DLD1 (cell line): ENCODE results near the gene CCNY.
"Not testable (repeated sequence)": the region's sequence is repeated elsewhere in the genome, so short reads cannot be mapped to it uniquely, and the experiment has no call there.

Experiments used
- in situ Hi-C: cut with HindIII; loops from 2 replicates; pipeline ENCODE4 v1.10.0; 2017; ENCODE audit warnings: low sequenced_read_pairs

Gene CCNY

GRCh38 chr10:35400595-35401268 is 64.4 kb downstream of the CCNY start:
- in situ Hi-C loops: no loop called here

- in situ Hi-C loops: not testable (repeated sequence)
Observed at GRCh38 chr10:35403491-35403890, 67.2 kb downstream of the CCNY start.

- in situ Hi-C loops: not testable (repeated sequence)
Observed at GRCh38 chr10:35404077-35404476, 67.8 kb downstream of the CCNY start.

GRCh38 chr10:35406003-35406630 is 69.8 kb downstream of the CCNY start:
- in situ Hi-C loops: not testable (repeated sequence)

GRCh38 chr10:35407696-35408095 is 71.4 kb downstream of the CCNY start:
- in situ Hi-C loops: not testable (repeated sequence)

DNA sequence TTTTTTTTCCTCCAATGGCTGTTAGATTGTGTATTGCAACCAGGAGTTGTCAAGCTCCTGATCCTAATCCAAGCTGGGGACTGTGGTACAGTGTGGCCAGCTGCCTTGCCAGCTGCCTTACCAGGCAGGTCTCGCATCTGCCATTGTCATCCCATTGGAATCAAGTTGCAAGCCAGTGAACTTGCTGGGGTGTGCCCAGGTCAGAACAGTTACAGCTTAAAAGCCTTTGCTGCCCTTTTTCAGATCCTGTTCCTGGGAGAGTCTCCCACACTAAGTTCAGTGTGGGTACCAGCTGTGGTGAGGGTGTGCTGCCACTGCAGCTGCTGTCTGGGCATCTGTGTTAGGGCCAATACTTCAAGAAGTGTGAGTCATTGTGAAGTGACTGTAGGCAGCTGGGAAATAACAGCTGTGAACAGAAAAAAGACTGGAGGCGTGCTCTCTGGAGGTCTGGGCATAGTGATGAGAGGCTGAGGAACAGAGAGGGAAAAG is 72.8 kb downstream of the CCNY start:
- in situ Hi-C loops: no loop called here

DNA sequence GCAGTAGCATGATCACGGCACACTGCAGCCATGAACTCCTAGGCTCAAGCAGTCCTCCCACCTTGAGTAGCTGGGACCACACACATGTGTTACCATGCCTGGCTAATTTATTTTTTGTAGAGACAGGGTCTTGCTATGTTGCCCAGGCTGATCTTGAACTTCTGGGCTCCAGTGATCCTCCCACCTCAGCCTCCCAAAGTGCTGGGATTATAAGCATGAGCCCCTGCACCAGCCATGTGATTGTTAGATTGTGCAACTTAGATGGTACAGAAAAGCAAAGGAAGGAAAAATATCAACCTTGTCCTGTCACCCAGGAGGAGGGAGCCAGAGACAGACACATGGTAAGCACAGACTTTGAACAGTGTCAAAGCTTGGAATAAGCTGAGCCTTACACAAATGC is 73.5 kb downstream of the CCNY start:
- in situ Hi-C loops: loop anchor here (10.0 kb wide), 1 partner anchor 75 kb away; no protein-coding TSS in a partner anchor

DNA sequence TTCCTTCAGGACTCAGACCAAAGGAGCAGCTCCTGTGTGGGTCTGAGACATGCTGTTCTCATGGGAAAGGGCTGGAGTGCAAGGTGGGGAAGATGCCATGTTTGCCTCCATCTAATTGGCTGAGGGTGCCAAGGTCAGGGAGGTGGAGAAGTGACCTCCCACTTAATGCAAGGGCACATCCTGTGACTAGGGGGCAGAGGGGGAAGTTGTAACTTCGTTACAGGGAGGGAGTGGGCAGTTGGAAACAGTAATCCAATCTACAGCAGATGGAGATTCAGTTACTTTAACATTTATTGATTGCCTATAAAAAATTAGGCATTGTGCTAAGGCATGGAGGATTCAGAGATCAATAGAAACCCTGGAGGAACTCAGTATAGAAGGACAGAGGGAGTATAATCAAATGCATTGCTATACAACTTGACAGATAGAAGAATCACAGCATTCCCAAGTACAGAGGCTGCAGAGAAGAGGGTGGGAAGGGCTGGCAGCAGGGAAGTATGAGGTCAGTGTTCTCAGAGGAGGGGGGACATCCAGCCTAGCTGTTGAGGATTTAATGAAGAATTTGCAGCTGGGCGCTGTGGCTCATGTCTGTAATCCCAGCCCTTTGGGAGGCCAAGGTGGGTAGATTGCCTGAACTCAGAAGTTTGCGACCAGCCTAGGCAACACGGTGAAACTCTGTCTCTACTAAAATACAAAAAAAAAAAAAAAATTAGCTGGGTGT is 75.9 kb downstream of the CCNY start:
- in situ Hi-C loops: loop anchor here (10.0 kb wide), 1 partner anchor 73 kb away; no protein-coding TSS in a partner anchor

GRCh38 chr10:35412900-35413491 is 76.7 kb downstream of the CCNY start:
- in situ Hi-C loops: loop anchor here (10.0 kb wide), 1 partner anchor 72 kb away; no protein-coding TSS in a partner anchor

- in situ Hi-C loops: loop anchor here (10.0 kb wide), 1 partner anchor 71 kb away; no protein-coding TSS in a partner anchor
Observed at GRCh38 chr10:35413985-35414861, 77.9 kb downstream of the CCNY start.

- in situ Hi-C loops: loop anchor here (10.0 kb wide), 1 partner anchor 69 kb away; no protein-coding TSS in a partner anchor
Observed at GRCh38 chr10:35415505-35415904, 79.2 kb downstream of the CCNY start.

DNA sequence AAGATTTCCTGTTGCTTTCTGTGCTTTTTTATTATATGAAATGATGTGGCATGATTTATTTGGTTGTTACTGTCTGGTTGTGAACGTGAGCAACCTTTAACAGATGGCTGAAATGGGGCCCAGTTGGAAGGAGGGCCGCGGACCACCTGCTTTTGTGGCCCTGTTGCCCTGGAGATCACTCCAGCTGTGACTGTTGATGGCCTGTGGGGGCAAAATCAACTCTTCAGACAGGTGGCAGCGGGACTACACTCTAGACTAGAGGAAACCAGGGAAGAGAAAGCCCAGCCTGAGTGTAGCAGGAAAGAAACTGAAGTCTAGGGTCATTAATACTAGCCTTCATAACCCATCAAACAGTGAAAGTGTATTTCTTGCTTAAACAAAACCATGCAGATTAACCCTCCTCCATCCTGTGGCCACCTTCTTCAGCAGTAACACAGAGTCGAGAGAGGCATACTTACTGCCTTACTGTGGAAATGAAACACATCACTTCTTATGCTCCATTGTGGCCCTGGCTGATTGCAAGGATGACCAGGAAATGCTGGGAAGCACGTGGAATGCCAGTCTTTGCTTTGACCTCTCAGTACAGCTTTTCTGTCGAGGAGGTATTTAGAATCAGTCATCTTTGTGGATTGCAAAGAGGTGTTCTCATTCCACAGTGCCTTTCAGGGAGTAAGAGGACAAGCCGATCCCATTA is 80.5 kb downstream of the CCNY start:
- in situ Hi-C loops: loop anchor here (10.0 kb wide), 1 partner anchor 68 kb away; no protein-coding TSS in a partner anchor

- in situ Hi-C loops: loop anchor here (10.0 kb wide), 1 partner anchor 68 kb away; no protein-coding TSS in a partner anchor
Observed at GRCh38 chr10:35417313-35417625, 81.0 kb downstream of the CCNY start.

- in situ Hi-C loops: loop anchor here (10.0 kb wide), 1 partner anchor 67 kb away; no protein-coding TSS in a partner anchor
Observed at GRCh38 chr10:35417795-35418194, 81.5 kb downstream of the CCNY start.

DNA sequence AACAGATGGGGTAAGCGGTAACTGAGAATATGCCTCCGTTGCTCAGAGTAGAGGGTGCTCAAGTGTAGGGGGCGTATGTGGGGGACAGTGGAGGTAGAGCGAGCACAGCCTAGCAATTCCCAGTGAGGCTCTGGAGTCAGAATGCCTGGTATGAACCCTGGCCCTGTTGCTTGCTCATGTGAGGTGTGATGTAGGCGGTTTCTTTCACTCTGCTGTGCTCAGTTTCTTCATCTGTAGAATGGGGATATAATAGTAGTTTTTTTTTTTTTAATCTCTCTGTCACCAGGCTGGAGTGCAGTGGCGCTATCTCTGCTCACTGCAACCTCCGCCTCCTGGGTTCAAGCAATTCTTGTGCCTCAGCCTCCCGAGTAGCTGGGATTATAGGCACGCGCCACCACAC is 82.3 kb downstream of the CCNY start:
- in situ Hi-C loops: loop anchor here (10.0 kb wide), 1 partner anchor 66 kb away; no protein-coding TSS in a partner anchor

- in situ Hi-C loops: no loop called here
Observed at GRCh38 chr10:35420044-35420443, 83.7 kb downstream of the CCNY start.

DNA sequence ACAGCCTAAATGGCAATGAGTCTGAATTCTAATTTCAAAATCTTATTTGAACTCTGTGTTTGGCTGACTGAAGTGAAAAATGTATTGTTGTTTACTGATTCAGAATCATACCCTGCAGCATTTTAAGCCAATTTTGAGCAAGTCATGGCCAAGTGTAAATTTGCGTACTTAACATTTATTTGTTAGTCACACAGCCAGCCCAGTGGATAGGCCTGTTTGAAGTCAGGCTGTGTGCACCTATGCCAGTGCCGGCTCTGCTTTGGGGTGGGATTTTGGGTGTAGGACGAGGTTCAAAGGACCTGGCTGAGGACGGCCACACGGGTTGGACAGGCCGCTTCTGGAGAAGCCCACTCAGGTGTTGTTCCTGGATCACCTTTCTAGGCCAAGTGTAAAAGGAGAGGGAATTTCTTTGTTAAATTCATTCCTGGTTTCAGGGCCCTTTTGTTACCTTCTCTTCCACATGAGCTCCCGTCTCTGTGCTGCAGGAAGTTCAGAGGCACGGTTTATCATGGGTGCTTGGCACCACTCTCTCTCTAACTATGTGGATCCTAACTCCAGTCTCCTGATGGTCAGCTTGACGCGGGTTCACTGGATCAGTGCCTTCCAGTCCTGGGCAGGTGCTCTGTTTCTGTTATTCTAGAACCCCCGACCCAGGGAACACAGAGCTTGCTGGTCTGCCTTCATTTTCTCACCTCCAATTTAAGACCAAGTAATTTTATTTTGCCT is 84.7 kb downstream of the CCNY start:
- in situ Hi-C loops: no loop called here

DNA sequence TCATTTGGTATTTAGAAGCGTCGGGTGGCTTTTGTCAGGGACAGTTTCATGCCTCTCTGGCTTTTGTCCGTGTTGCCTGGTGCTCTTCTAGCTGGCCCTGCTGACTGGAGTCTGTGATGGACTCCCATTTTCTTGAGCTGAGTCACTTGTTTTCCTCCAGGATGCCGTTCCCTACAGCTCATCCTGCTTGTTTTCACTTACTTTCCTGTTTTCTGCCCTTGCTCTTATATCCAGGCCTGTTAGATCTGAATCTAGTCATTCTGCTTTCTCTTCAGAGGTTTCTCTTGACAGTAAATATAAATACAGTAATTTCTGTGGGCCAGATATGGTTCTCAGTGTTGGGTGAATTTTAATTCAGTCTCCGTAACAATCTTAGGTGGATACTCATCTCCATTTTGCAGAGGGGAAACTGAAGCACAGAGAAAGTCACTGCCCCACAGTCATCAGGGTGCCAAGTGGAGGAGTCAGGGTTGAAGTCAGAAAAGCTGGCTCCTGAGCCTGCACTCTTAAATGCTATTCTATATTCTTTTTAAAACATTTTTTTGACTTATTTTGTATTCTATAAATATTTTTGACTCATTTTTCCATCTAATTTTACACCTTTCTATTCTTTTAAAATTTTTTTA is 85.4 kb downstream of the CCNY start:
- in situ Hi-C loops: no loop called here
